NCI-H2196 treated with DMSO at 0.1 percent for 48 hours (cell line): ENCODE data around the gene SPTAN1.
"Not testable (repeated sequence)": the region's sequence is repeated elsewhere in the genome, so short reads cannot be mapped to it uniquely, and the experiment has no call there.

Source experiments
- DNase-seq: peaks from one replicate; lab custom pipeline; 2025; ENCODE audit not compliant: unreplicated experiment; lab: John Stamatoyannopoulos, UW

Gene SPTAN1

GRCh38 chr9:128552744-128553440 is 505 bp downstream of the SPTAN1 start:
- DNase-seq: no peak

GRCh38 chr9:128553728-128554127 is 1.3 kb downstream of the SPTAN1 start:
- DNase-seq: no peak

- no peak for DNase-seq
Observed at GRCh38 chr9:128554155-128554862, 1.9 kb downstream of the SPTAN1 start.

GRCh38 chr9:128555180-128555721 is 2.9 kb downstream of the SPTAN1 start:
- DNase-seq: no peak

- no peak for DNase-seq
Observed at GRCh38 chr9:128556276-128556675, 3.9 kb downstream of the SPTAN1 start.

DNA sequence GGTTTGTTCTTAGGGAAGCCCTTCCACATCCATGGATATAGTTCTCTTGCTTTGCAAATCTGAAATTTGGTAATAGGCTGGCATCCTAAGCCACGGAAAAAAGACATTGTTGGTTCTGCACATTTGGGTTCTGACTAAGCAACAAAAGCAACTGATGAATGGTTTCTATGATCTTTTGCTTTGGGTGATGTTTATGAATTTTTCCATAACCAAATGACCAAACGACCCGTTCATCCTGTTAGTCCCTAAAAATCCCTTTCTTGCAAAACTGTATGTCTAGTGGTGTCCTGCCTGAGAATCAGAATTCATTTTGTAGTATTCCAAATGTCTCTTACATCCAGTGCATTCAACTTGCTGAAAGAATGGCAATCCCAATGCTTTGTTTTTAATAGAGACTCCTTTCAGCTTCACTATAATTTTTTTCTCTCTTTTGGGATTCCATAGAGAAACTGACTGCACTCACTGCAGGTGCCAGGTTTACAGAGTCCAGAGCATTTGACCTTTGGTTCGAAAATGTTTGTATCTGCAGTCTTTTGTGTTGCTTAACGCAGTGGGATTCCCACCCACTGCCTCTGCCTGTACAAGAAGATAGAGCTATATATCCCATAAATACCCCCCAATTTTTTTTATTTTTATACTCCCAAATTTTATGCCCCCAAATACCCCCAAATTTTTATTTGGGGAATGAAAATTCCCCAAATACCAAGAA is 4.7 kb downstream of the SPTAN1 start:
- no peak for DNase-seq

DNA sequence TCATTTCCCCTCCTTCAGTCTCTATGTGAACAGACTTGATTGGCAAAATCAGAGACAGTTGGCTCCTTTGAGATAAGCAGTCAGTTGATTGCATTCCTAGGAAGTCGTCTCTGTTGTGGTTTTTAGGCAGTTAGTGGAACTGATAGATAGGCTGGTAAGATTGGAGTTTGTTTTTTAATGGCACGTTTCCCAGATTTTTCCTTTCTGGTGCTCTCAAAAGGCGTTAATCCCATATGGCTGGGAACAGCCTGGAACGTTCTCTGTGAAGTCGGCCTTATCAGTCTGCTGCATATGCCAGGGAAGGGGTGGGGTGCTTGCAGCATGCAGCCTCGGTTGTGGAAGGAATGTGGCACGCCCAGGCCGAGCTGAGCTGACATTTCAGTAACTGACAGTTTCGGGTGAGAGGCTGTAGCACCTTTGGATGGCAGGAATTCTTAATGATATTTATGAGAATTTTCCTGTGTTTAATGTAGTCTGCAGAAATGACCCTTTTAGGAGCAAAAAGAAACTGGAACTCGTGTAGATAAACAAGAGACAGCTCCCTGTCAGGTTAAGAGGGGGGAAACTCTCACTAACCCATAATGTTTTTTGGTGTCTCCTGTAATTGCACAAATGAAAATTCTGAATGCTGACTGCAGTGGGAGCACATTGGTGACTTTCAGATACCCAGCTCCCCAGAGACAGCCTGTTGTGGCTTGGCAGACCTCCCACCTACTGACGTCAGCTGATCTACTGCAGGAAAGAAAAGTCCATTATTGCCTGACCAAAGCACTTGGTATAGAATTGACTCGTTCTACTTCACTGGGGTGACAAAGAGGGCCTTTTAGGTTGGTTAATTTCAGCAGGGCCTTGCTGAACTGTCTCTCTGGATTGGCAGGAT is 6.3 kb downstream of the SPTAN1 start:
- peak; percentile 56 for DNase-seq

DNA sequence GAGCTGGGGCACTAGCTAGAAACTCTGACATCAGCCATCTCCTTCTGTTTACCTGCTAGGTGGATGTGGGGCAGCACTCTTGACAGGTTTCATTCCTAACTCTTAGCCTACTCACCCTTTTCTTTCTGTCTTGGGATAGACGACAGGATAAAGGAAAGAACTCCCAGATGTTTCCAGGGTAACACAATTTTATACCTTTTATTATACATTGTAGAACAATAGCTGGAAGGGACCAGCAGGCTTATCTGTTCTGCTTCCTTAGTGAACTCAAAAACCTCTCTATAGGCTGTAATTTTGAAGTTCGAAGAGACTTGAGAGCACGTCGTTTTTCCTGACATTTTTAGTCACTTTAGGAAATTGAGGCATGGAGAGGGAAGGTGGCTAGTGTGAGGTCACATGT is 13.2 kb downstream of the SPTAN1 start:
- DNase-seq: no peak

GRCh38 chr9:128568470-128569078 is 16.2 kb downstream of the SPTAN1 start:
- peak; percentile 67 for DNase-seq

GRCh38 chr9:128575469-128575868 is 23.1 kb downstream of the SPTAN1 start:
- no peak for DNase-seq

DNA sequence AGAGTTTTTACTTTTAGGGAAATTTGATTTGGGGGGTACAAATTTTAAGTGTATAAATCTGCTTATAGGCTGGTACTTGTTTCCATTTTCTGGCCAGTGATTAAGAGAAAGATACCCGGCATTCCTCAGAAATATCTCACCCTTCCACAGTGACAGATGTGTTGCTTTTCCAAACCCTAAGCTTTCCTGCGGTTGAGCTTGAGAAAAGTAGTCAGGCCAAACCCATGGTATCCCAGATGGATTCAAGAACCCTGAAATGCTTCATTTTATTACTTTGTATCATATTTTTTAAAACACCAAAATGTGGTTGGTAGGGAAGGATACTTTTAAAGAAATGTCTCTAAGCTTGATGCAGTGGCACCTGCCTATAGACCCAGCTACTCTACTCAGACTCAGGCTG is 23.5 kb downstream of the SPTAN1 start:
- no peak for DNase-seq

GRCh38 chr9:128577206-128577605 is 24.8 kb downstream of the SPTAN1 start:
- DNase-seq: no peak

- DNase-seq: no peak
Observed at GRCh38 chr9:128579194-128579593, 26.8 kb downstream of the SPTAN1 start.

DNA sequence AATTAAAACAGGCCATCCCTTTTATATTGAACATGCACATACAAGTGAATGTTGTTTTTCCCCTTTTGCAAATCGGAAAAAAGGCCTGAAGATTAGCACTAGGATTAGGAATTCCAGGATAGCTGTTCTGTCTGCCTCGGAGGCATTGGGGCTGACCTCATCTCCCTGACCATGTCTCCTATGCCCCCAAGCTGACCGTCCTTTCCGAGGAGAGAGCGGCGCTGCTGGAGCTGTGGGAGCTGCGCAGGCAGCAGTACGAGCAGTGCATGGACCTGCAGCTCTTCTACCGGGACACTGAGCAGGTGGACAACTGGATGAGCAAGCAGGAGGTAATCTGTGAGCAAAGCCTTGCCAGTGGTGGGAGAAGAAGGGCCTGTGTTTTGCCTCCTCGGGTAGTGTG is 28.3 kb downstream of the SPTAN1 start:
- no peak for DNase-seq

DNA sequence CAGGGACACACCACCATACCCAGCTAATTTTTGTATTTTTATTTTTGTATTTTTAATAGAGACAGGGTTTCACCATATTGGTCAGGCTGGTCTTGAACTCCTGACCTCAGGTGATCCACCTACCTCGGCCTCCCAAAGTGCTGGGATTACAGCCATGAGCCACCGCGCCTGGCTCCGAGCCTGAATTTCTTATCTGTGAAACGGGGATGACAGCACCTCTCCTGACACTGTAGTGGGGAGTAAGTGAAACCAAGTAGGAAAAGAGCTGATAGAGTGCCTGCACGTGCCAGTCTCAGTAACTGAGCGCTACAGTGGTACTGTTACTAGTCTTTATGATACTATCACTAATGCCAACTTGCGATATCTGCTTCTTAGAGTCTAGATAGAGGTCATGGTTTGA is 32.8 kb downstream of the SPTAN1 start:
- not testable (repeated sequence) for DNase-seq

DNA sequence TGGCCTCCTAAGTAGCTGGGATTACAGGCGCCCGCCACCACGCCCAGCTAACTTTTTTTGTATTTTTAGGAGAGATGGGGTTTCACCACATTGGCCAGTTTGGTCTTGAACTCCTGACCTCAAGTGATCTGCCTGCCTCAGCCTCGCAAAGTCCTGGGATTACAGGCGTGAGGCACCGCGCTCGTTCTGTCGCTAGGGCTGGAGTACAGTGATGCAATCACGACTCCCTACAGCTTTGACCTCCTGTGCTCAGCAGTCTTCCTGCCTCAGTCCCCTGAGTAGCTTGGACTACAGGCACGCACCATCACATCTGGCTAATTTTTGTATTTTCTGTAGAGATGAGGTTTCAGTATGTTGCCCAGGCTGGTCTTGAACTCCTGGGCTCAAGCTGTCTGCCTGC is 34.5 kb downstream of the SPTAN1 start:
- DNase-seq: not testable (repeated sequence)

GRCh38 chr9:128587453-128587852 is 35.1 kb downstream of the SPTAN1 start:
- no peak for DNase-seq

DNA sequence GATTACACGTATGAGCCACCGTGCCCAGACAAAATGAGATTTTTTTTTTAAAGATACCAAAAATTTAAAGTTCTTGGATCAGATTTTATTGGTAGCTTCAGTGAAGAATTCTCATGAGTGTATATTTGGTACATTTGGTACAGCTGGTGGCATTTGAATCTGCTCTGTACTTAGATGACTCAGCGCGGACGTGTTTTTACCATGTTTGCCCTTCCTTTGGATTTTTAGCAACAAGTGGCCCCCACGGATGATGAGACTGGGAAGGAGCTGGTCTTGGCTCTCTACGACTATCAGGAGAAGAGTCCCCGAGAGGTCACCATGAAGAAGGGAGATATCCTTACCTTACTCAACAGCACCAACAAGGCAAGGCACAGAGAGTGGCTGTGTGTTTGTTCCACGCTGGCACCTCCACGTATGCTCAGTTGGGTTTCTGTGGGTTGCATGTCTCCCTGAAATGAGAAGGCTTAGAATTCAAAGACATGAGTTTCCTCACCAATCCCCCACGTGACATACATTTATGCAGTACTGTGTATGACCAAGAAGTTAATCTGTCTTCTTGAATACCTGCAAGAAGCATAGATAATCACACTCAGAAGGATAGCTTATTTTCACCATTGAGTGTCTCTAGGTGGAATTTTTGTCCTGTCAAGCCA is 36.3 kb downstream of the SPTAN1 start:
- no peak for DNase-seq

DNA sequence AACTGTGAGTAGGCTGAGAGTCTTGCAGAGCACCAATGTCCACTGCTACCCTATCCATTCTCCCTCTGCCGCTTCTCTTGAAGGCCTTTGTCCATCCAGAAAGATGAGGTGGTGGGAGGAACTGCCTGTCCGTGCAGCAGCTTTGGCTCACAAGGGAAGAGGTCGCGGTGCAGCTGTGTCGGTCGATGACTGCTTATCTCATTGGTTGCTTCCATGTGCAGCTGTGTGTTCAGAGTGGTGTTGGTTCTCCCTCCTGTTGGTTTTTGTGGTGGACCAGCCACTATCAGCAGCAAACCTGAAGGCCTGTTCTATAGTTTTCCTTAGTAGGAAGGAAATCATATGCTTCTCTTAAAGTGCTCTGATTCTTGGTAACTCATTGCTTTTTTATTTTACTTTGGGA is 40.7 kb downstream of the SPTAN1 start:
- no peak for DNase-seq

DNA sequence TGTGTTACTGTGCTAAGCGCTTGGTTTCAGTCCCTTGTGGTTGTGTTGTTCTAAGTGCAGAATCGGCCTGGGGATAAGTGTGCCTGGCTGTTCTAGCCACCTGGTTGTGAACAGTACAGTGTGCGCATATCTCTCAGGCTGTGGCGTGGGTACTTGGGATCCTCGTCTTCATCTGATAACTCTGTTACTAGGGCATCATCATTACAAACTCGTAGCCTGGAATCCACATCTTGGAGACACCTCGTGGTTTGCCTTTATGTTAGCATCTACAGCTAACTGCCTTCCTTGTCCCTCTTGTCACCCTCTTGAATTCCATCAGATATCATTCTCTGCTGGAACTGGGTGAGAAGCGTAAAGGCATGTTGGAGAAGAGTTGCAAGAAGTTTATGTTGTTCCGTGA is 41.5 kb downstream of the SPTAN1 start:
- no peak for DNase-seq
